HCT116 (cell line): ENCODE results near the gene CRAT. TPM values are rescaled to one million over a fixed set of nuclear protein-coding genes. Genes with fewer than 3 reads are reported as not detected.
A peak's percentile ranks its signal among the peaks of the same experiment; 100 is the strongest.

Experiments used
- ATAC-seq: fragments of 200-7000 bp; cut with Tn5 transposase; 2 replicates; pipeline ENCODE4 v1.9.1; 2020; ENCODE audit warnings: mild to moderate bottlenecking, moderate library complexity
- BruUV-seq: library from RNA; stranded (reverse); fragments of 400-500 nt; replicated peaks from 2 replicates; lab custom pipeline; 2021; lab: Mats Ljungman, UMichigan
- CTCF ChIA-PET: fragments of 300-600 bp; sonication (Branson Sonifier 250); formaldehyde crosslinking; loops from one replicate; lab custom pipeline; 2021; ENCODE audit warnings: antibody characterized with exemption; lab: Charles Lee
- POLR2A ChIA-PET: fragments of 300-600, 350-600 bp; sonication (Branson Sonifier 250); formaldehyde crosslinking; loops from one replicate; lab custom pipeline; 2021; ENCODE audit warnings: antibody characterized with exemption; lab: Charles Lee
- RAD21 ChIA-PET, 2 experiments: fragments of 300-600 bp; sonication (Branson Sonifier 250); formaldehyde crosslinking; loops; one replicate each; lab custom pipeline; 2023; ENCODE audit warnings: low total read pairs in 2 of 2; ENCODE audit not compliant: uncharacterized antibody in 2 of 2, unreplicated experiment in 2 of 2, low non-redundant PET in 1 of 2; lab: Charles Lee
- DNase-seq: peaks from one replicate; pipeline ENCODE4 v3.0.0-alpha.2; 2010; ENCODE audit warnings: low read depth, low spot score
- H2AFZ ChIP-seq: fragments of 200-600 bp; shearing (Covaris generic), sonication (generic); 2 replicates; pipeline ENCODE4 v1.6.1; 2017; ENCODE audit warnings: low read depth, mixed run types, mixed read lengths, antibody characterized with exemption, low read length; ENCODE audit not compliant: poor library complexity, severe bottlenecking
- H3K27ac ChIP-seq: 2 replicates; pipeline ENCODE4 v1.5.1; 2012; ENCODE audit warnings: low read depth, low read length
- H3K27me3 ChIP-seq: fragments of 200-600 bp; sonication (generic); 2 replicates; pipeline ENCODE4 v1.6.1; 2016; ENCODE audit warnings: mixed run types, low read length, mixed read lengths; ENCODE audit not compliant: insufficient read depth
- H3K36me3 ChIP-seq, 2 experiments: fragments of 200-500 bp in 1 of 2; fragments of 200-600 bp in 1 of 2; sonication (Bioruptor generic) in 1 of 2; sonication (generic) in 1 of 2; 2 replicates each; pipeline versions ENCODE4 v1.5.1 to v1.6.1; 2014 to 2016; ENCODE audit warnings: low read length in 2 of 2, inconsistent platforms in 1 of 2, mixed read lengths in 1 of 2, mixed run types in 1 of 2; ENCODE audit not compliant: insufficient read depth in 2 of 2, control insufficient read depth in 1 of 2
- H3K4me1 ChIP-seq, 2 experiments: fragments of 200-600 bp in 1 of 2; sonication (generic) in 1 of 2; 2 replicates each; pipeline versions ENCODE4 v1.5.1 to v1.6.1; 2012 to 2017; ENCODE audit warnings: low read length in 2 of 2, inconsistent platforms in 1 of 2, mild to moderate bottlenecking in 1 of 2, mixed read lengths in 1 of 2, mixed run types in 1 of 2, moderate library complexity in 1 of 2; ENCODE audit not compliant: insufficient read depth in 2 of 2, control insufficient read depth in 1 of 2
- H3K4me2 ChIP-seq: fragments of 200-600 bp; sonication (generic); 2 replicates; pipeline ENCODE4 v1.6.1; 2017; ENCODE audit warnings: mixed run types, low read length, mixed read lengths
- H3K4me3 ChIP-seq, 2 experiments: fragments of 200-600 bp in 1 of 2; sonication (generic) in 1 of 2; replicated peaks in 1 of 2; 2 replicates each; pipeline ENCODE4 v1.5.1; 2011 to 2016; ENCODE audit warnings: low read length in 2 of 2, control low read depth in 1 of 2, low read depth in 1 of 2, mild to moderate bottlenecking in 1 of 2, mixed read lengths in 1 of 2, mixed run types in 1 of 2
- H3K79me2 ChIP-seq: fragments of 200-600 bp; sonication (generic); 2 replicates; pipeline ENCODE4 v1.6.1; 2017; ENCODE audit warnings: mild to moderate bottlenecking, mixed run types, low read length, moderate library complexity, mixed read lengths; ENCODE audit not compliant: insufficient read depth
- H3K9ac ChIP-seq: fragments of 200-600 bp; sonication (generic); 2 replicates; pipeline ENCODE4 v1.6.1; 2016; ENCODE audit warnings: low read length, mixed read lengths
- H3K9me2 ChIP-seq: fragments of 200-600 bp; sonication (generic), shearing (Covaris generic); 2 replicates; pipeline ENCODE4 v1.6.1; 2017; ENCODE audit warnings: mixed run types, mild to moderate bottlenecking, moderate library complexity; ENCODE audit not compliant: insufficient read depth
- H3K9me3 ChIP-seq, 2 experiments: fragments of 200-500 bp in 1 of 2; fragments of 200-600 bp in 1 of 2; sonication (Bioruptor generic) in 1 of 2; sonication (generic) in 1 of 2; 2 replicates each; pipeline ENCODE4 v1.6.1; 2014 to 2017; ENCODE audit warnings: low read length in 2 of 2, mixed read lengths in 2 of 2, inconsistent platforms in 1 of 2, low read depth in 1 of 2, mild to moderate bottlenecking in 1 of 2, mixed run types in 1 of 2, moderate library complexity in 1 of 2; ENCODE audit not compliant: control insufficient read depth in 1 of 2, insufficient read depth in 1 of 2
- H4K20me1 ChIP-seq: fragments of 200-600 bp; sonication (generic), shearing (Covaris generic); 2 replicates; pipeline ENCODE4 v1.6.1; 2017; ENCODE audit warnings: mixed run types, mild to moderate bottlenecking, moderate library complexity; ENCODE audit not compliant: insufficient read depth
- CEBPB ChIP-seq: IDR thresholded peaks from 2 replicates; pipeline ENCODE4 v1.6.1; 2012; ENCODE audit warnings: low read depth
- FOSL1 ChIP-seq: IDR thresholded peaks from 2 replicates; pipeline ENCODE4 v1.6.1; 2012; ENCODE audit warnings: low read depth
- POLR2AphosphoS5 ChIP-seq: IDR thresholded peaks from 2 replicates; pipeline ENCODE4 v1.6.1; 2011; ENCODE audit warnings: mild to moderate bottlenecking, low read depth, low read length, moderate library complexity
- SP1 ChIP-seq: IDR thresholded peaks from 2 replicates; pipeline ENCODE4 v1.6.1; 2012; ENCODE audit warnings: low read depth
- intact Hi-C: fragments of 100-400 bp; cut with micrococcal nuclease; formaldehyde crosslinking; loops from 2 replicates; pipeline ENCODE4 v1.10.0; 2022
- total RNA-seq: library from RNA; stranded (reverse); gene quantifications from one replicate; pipeline ENCODE4 v1.2.1, GENCODE V29; 2021; ENCODE audit not compliant: unreplicated experiment
- TF ChIP-seq, protein P1 (sequence below), 3 experiments: fragments of 200-600 bp in 1 of 3; sonication (generic) in 1 of 3; IDR thresholded peaks in 2 of 3; conservative IDR thresholded peaks in 1 of 3; 2 replicates each; pipeline ENCODE4 v1.5.1; 2012 to 2017; ENCODE audit warnings: low read depth in 2 of 3, low read length in 2 of 3, antibody characterized with exemption in 1 of 3, borderline replicate concordance in 1 of 3, control low read depth in 1 of 3, mild to moderate bottlenecking in 1 of 3, mixed read lengths in 1 of 3, mixed run types in 1 of 3, moderate library complexity in 1 of 3; ENCODE audit not compliant: insufficient read depth in 1 of 3

CRAT gene
- total RNA-seq, 1 experiment from 2014 or later = 29.0 TPM

GRCh38 chr9:129102791-129103594, 7.6 kb downstream of the CRAT start:
- Histone ChIP-seq H2AFZ (no peak overlapping the region), H3K9ac (no peak overlapping the region), H3K4me1 (peaks cover 9 to 11% of the 10 kb centered on the region in 2 experiments; a peak in 3 of 4 replicates), H3K4me2 (peak overlapping the region; percentile 20; the same call in 1 of the 2 replicates), H4K20me1 (no peaks in the 10 kb centered on the region), H3K27me3 (no peaks in the 10 kb centered on the region), H3K27ac (no peak overlapping the region), H3K79me2 (no peaks in the 10 kb centered on the region), H3K4me3 (no peak overlapping the region), H3K9me2 (no peaks in the 10 kb centered on the region), H3K36me3 (no peaks in the 10 kb centered on the region), H3K9me3 (no peaks in the 10 kb centered on the region)
- ChIA-PET POLR2A (no interaction called here), RAD21 (no interaction called here), CTCF (interaction anchor here (0.8 to 1.3 kb wide), 2 partner anchors 11 to 40 kb away, joined by 3 read pairs; no protein-coding TSS in a partner anchor)
- peak; percentile 98 for ATAC-seq
- TF ChIP-seq, protein P1, sequence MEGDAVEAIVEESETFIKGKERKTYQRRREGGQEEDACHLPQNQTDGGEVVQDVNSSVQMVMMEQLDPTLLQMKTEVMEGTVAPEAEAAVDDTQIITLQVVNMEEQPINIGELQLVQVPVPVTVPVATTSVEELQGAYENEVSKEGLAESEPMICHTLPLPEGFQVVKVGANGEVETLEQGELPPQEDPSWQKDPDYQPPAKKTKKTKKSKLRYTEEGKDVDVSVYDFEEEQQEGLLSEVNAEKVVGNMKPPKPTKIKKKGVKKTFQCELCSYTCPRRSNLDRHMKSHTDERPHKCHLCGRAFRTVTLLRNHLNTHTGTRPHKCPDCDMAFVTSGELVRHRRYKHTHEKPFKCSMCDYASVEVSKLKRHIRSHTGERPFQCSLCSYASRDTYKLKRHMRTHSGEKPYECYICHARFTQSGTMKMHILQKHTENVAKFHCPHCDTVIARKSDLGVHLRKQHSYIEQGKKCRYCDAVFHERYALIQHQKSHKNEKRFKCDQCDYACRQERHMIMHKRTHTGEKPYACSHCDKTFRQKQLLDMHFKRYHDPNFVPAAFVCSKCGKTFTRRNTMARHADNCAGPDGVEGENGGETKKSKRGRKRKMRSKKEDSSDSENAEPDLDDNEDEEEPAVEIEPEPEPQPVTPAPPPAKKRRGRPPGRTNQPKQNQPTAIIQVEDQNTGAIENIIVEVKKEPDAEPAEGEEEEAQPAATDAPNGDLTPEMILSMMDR (IDR thresholded peaks at IDR 0.05 in 2 of 3, conservative IDR thresholded peaks at IDR 0.05 in 1 of 3; ENCODE audit: borderline replicate concordance in 1 of 3, insufficient read depth in 1 of 3, low read depth in 2 of 3, low read length in 2 of 3) = peak in 2 of 3 experiments; percentile 75 to 81; a peak in 4 of 6 replicates
- TF ChIP-seq SP1 = no peak
- TF ChIP-seq POLR2AphosphoS5 = no peak
- intact Hi-C loops = no loop called here
- BruUV-seq = no TSS peak
- peak; percentile 31 for DNase-seq

GRCh38 chr9:129102095-129102525, 8.5 kb downstream of the CRAT start:
- no peak overlapping the region for H2AFZ ChIP-seq
- no peak overlapping the region for H3K27ac ChIP-seq
- RAD21 ChIA-PET = no interaction called here
- CTCF ChIA-PET = no interaction called here
- no TSS peak for BruUV-seq
- ATAC-seq (no peak), DNase-seq (no peak)
- TF ChIP-seq CEBPB (no peak), FOSL1 (no peak)
- POLR2A ChIA-PET = no interaction called here
- intact Hi-C loops = no loop called here
- H3K4me2 ChIP-seq = no peak overlapping the region
- H3K79me2 ChIP-seq = no peaks in the 10 kb centered on the region
- H3K4me3 ChIP-seq = no peak overlapping the region
- no peaks in the 10 kb centered on the region for H4K20me1 ChIP-seq
- H3K9me2 ChIP-seq = no peaks in the 10 kb centered on the region
- H3K27me3 ChIP-seq = no peaks in the 10 kb centered on the region
- H3K4me1 ChIP-seq = peaks cover 9 to 11% of the 10 kb centered on the region in 2 experiments; a peak in 3 of 4 replicates
- no peaks in the 10 kb centered on the region; a peak in 1 of 4 replicates for H3K36me3 ChIP-seq
- H3K9me3 ChIP-seq = no peaks in the 10 kb centered on the region
- H3K9ac ChIP-seq = no peak overlapping the region
